ENCODE measurements around the gene PLEKHG3. TPM values are rescaled to one million over a fixed set of nuclear protein-coding genes. Genes with fewer than 3 reads are reported as not detected.

Gene PLEKHG3
- total and polyA plus RNA-seq, 4 donors: 8.4 to 21.3 (median 14.6) TPM

GRCh38 chr14:64730681-64731080 is 26.5 kb downstream of the PLEKHG3 start (continued):
- TF ChIP-seq SP1 (IDR thresholded peaks at IDR 0.05) (no peak), ATF3 (IDR thresholded peaks at IDR 0.05) (no peak), GABPA (IDR thresholded peaks at IDR 0.05 in 1 of 2, conservative IDR thresholded peaks at IDR 0.05 in 1 of 2) (no peak), YY1 (IDR thresholded peaks at IDR 0.05) (no peak), HNF4G (IDR thresholded peaks at IDR 0.05) (no peak), EGR1 (IDR thresholded peaks at IDR 0.05; ENCODE audit: low read depth in 2 of 2) (no peak), NR2F2 (IDR thresholded peaks at IDR 0.05) (no peak), RXRA (IDR thresholded peaks at IDR 0.05) (no peak)

- WGBS: 97% methylated on average over 15 of the region's 15 CpGs
Observed at GRCh38 chr14:64731141-64731581, 26.9 kb downstream of the PLEKHG3 start.

GRCh38 chr14:64732066-64732465 is 27.8 kb downstream of the PLEKHG3 start:
- Histone ChIP-seq H3K4me3 (ENCODE audit: low read depth in 1 of 3, low read length in 3 of 3) (no peak overlapping the region), H3K27ac (ENCODE audit: low read depth in 1 of 2, low read length in 2 of 2) (no peak overlapping the region), H3K9me3 (ENCODE audit: control insufficient read depth in 4 of 4, low read length in 3 of 4) (no peaks in the 10 kb centered on the region), H3K4me1 (ENCODE audit: control insufficient read depth in 4 of 4, insufficient read depth in 4 of 4, low read length in 3 of 4) (peaks cover 0 to 13% (median 5%) of the 10 kb centered on the region in 4 donors), H3K27me3 (ENCODE audit: control insufficient read depth in 4 of 4, insufficient read depth in 4 of 4, low read length in 3 of 4) (no peaks in the 10 kb centered on the region), H3K36me3 (ENCODE audit: control insufficient read depth in 4 of 4, insufficient read depth in 3 of 4, low read depth in 1 of 4, low read length in 3 of 4) (peaks cover 12 to 52% (median 34%) of the 10 kb centered on the region in 4 donors), H3K9ac (ENCODE audit: low read depth in 1 of 2, low read length in 2 of 2) (no peak overlapping the region)
- no peak for TF ChIP-seq RXRA (IDR thresholded peaks at IDR 0.05)
- no peak for TF ChIP-seq ATF3 (IDR thresholded peaks at IDR 0.05)
- WGBS: 96% methylated on average over 4 of the region's 4 CpGs
- DNase-seq (ENCODE audit: low spot score): no peak

More at GRCh38 chr14:64731141-64731581, 26.9 kb downstream of the PLEKHG3 start:
- no peak overlapping the region for H3K4me3 ChIP-seq (ENCODE audit: low read depth in 1 of 3, low read length in 3 of 3)
- H3K27ac ChIP-seq (ENCODE audit: low read depth in 1 of 2, low read length in 2 of 2): no peak overlapping the region
- no peaks in the 10 kb centered on the region for H3K9me3 ChIP-seq (ENCODE audit: control insufficient read depth in 4 of 4, low read length in 3 of 4)
- TF ChIP-seq RAD21 (IDR thresholded peaks at IDR 0.05) (no peak), HNF4G (IDR thresholded peaks at IDR 0.05) (no peak), HNF4A (conservative IDR thresholded peaks at IDR 0.05) (no peak), FOXA2 (IDR thresholded peaks at IDR 0.05) (no peak)
- no peak overlapping the region for H3K9ac ChIP-seq (ENCODE audit: low read depth in 1 of 2, low read length in 2 of 2)
- H3K27me3 ChIP-seq (ENCODE audit: control insufficient read depth in 4 of 4, insufficient read depth in 4 of 4, low read length in 3 of 4): no peaks in the 10 kb centered on the region
- no peak for DNase-seq (ENCODE audit: low spot score)
- peaks cover 12 to 52% (median 34%) of the 10 kb centered on the region in 4 donors for H3K36me3 ChIP-seq (ENCODE audit: control insufficient read depth in 4 of 4, insufficient read depth in 3 of 4, low read depth in 1 of 4, low read length in 3 of 4)
- peaks cover 0 to 5% (median 2%) of the 10 kb centered on the region in 4 donors for H3K4me1 ChIP-seq (ENCODE audit: control insufficient read depth in 4 of 4, insufficient read depth in 4 of 4, low read length in 3 of 4)

GRCh38 chr14:64732536-64733120 is 28.4 kb downstream of the PLEKHG3 start:
- no peak for TF ChIP-seq FOXA1 (IDR thresholded peaks at IDR 0.05)
- WGBS: 96% methylated on average over 14 of the region's 14 CpGs
- Histone ChIP-seq H3K4me1 (ENCODE audit: control insufficient read depth in 4 of 4, insufficient read depth in 4 of 4, low read length in 3 of 4) (peaks cover 0 to 12% (median 5%) of the 10 kb centered on the region in 4 donors), H3K27me3 (ENCODE audit: control insufficient read depth in 4 of 4, insufficient read depth in 4 of 4, low read length in 3 of 4) (no peaks in the 10 kb centered on the region), H3K36me3 (ENCODE audit: control insufficient read depth in 4 of 4, insufficient read depth in 3 of 4, low read depth in 1 of 4, low read length in 3 of 4) (peaks cover 12 to 50% (median 34%) of the 10 kb centered on the region in 4 donors), H3K9me3 (ENCODE audit: control insufficient read depth in 4 of 4, low read length in 3 of 4) (no peaks in the 10 kb centered on the region), H3K9ac (ENCODE audit: low read depth in 1 of 2, low read length in 2 of 2) (no peak overlapping the region), H3K27ac (ENCODE audit: low read depth in 1 of 2, low read length in 2 of 2) (no peak overlapping the region), H3K4me3 (ENCODE audit: low read depth in 1 of 3, low read length in 3 of 3) (no peak overlapping the region)
- no peak for DNase-seq (ENCODE audit: low spot score)

Measured in liver (tissue), 9 donors.